GM19463 (cell line): ENCODE data around the gene UPK3B.
"Not testable (repeated sequence)": the region's sequence is repeated elsewhere in the genome, so short reads cannot be mapped to it uniquely, and the experiment has no call there.

ENCODE experiments used
- ATAC-seq: cut with Tn5 transposase; IDR thresholded peaks from one replicate; pipeline ENCODE4 v1.9.1; 2021; ENCODE audit warnings: mild to moderate bottlenecking, moderate library complexity; ENCODE audit not compliant: unreplicated experiment

Gene UPK3B

GRCh38 chr7:76512941-76513816 lies 2.8 kb downstream of the UPK3B start:
- no peak for ATAC-seq

DNA sequence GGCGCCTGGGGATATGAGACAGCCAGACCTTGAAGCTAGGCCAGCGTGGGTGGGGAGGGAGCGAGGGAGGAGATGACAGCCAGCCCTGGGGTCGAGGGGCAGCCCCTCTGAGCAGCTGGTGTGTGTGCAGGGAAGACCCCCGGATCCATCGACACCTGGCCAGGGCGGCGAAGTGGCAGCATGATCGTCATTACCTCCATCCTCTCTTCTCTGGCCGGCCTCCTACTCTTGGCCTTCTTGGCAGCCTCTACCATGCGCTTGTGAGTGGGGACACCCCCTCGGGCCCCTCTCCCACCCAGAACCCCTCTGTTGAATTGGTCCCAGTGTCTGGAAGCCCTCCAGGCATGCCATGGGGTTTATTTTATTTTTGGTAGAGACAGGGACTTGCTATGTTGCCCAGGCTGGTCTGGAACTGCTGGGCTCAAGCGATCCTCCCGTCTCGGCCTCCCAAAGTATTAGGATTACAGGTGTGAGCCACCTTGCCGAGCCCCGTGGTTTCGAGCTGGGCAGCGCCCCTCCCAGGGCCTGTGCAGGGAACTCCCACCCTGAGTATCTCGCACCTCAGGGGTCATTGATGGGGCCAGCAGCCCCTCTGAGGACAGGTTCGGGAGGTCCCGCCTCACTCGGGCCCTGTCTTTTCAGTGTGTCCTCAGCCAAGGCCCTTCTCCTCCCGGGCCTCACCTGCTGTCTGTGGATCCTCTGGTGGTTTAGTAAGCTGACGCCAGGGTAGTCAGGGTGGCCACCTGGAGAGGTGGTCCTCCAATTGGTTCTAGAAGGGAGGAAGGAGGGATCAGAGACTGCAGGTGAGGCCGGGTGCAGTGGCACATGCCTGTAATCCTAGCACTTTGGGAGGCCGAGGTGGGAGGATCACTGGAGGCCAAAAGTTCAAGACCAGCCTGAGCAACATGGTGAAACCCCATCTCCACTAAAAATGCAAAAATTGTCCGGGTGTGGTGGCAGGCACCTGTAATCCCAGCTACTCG lies 3.8 kb downstream of the UPK3B start:
- no peak for ATAC-seq

DNA sequence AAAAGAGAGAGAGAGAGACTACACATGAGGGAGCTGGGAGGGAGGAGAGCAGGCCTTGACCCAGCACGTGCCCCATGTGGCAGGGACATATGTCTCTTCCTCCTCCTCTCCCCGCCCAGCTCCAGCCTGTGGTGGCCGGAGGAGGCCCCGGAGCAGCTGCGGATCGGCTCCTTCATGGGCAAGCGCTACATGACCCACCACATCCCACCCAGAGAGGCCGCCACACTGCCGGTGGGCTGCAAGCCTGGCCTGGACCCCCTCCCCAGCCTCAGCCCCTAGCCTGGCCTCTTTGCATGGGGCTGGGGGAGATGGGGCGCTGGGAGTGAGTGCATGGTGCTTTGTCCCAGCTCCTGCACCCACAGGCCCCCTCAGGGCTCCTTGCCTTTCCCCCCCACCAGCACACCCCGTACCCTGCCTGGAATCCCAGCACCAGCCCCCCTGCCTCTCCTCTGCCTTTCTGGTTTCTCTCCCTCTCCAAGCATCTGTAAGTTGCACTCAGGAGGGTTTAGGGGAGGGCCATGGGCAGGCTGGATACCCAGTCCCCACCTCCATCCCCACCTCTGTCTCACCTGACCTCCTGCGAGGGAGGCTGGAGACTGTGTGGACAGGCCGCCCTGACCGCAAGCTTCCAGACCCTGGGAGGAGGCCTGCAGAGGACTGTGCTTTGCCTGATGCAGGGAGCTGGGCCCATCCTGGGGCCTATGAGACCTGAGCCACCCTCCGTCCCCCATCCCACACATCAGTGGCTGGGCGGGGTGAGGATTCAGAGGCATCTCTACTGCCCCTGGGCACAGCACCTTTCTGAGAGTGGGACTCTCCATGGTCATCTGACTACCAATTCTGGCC lies 4.8 kb downstream of the UPK3B start:
- ATAC-seq: no peak

DNA sequence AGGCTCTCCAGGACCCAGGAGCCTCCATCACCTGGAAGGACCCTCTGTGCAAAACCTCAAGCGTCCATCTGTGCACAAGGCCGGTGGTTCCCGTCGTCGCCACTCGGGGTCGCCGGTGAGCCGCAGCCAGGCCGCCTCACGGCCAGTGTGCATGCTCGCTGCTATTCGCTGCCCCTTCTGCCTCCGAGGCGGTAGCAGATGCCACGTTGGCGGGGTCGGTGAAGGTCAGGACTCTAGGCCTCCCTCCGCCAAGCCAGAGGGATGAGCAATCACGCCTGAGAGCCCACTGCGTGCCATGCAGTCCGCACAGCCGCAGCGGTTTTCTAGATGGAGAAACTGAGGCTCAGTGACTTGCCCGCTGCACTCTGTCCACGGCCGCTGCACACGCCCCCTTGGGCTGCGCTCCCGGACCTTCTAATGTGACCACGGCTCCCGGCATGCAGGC lies 5.7 kb downstream of the UPK3B start:
- ATAC-seq: peak; percentile 60

GRCh38 chr7:76516932-76517331 lies 6.6 kb downstream of the UPK3B start:
- ATAC-seq: not testable (repeated sequence)

- not testable (repeated sequence) for ATAC-seq
Observed at GRCh38 chr7:76526183-76526582, 15.8 kb downstream of the UPK3B start.

- not testable (repeated sequence) for ATAC-seq
Observed at GRCh38 chr7:76531643-76532042, 21.3 kb downstream of the UPK3B start.

DNA sequence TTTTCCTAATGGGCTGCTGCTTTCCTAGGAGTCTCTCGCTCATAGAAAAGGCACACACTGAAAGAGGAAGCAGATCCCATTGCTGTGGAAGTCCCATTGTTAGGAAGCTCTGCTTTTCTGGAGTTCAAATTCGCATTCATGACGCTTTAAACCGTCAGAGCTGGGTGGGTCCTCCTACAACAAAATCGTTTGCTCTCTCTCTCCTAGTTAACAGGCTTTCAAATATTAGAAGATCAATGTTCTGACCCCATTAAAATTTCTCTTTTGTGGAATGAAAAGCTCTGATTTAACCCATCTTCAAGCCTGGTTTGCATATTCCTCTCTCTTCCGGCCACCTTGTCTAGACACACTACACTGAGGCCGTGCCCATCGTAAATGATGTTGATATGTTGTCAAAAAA lies 32.8 kb downstream of the UPK3B start, which contains the start of gene SPDYE16:
Gene SPDYE16, minus strand, starts transcription at position 101 of the 400 bp plus-strand sequence. CDS start 1,838 bp downstream, outside the sequence.
- ATAC-seq: not testable (repeated sequence)

DNA sequence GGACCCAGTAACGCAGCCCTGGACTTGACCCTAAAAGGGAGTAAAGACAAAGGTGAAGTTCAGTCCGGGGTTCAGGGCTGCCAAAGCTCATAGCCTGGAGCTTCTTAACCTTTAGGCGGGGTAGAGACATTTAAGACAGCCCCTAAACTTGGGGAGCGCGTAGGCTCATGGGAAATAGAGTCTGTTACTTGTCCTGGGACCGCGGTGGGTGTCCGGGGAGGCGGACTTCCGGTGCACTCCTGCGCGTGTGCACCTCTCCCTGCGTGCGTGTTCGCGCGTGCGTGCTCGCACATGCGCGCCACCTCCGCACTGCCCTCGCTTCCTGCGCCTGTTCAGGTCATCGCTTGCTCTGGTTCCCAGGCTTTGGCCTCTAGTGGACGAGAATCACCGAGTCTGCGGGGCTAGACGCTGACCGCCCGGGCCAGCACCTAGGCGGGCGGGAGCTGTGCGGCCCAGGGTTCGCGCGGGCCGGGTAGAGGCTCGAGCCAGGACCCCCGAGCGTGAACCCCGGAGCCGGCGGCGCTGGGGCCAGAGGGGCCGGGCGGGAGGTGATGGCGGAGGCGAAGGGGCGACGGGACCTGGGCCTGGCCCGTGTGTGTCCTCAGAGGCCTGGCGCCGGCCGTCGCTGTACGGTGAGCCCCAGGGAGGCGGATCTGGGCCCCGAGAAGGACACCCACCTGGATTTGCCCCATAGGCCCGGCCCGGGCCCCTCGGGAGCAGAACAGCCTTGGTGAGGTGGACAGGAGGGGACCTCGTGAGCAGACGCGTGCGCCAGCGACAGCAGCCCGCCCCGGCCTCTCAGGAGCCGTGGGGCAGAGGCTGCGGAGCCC lies 38.9 kb downstream of the UPK3B start:
- peak; percentile 98 for ATAC-seq

GRCh38 chr7:76549855-76550248 lies 39.5 kb downstream of the UPK3B start:
- not testable (repeated sequence) for ATAC-seq

- ATAC-seq: not testable (repeated sequence)
Observed at GRCh38 chr7:76551992-76552391, 41.6 kb downstream of the UPK3B start.

DNA sequence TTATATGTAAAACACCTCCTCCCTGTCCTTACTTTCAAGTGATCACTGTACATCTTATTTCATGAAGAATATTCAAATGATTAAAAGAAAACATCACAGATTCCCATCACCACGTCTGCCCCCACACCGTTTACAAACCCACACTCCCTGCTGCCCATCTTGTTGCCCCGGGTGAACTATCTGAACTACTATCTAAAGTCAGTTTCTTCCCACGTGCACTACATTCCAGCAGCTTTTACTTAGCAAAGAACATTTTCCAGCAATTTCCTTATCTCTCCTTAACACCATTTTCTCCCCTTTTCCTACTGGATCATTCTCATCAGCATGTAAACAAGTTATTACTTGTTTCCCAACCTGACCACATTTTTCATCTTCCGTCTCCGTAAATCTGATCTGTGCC lies 49.3 kb downstream of the UPK3B start:
- not testable (repeated sequence) for ATAC-seq

DNA sequence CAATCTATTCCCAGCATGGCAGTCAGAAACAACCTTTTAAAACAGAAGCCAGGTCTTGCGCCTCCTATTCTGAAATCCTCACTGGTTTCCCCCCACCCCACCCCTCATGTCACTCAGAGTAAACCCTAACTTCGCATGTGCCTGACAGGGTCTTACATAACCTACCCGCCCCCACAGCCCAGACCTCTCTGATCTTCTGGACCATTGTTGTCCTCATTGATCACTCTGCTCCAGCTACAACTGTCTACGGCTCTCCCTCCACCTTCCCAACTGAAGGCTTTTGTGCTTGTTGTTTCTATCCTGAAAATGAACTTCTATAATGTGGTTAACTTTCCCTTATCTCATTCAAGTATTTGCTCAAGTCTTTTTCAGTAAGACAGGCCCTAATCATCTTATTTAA lies 49.8 kb downstream of the UPK3B start:
- not testable (repeated sequence) for ATAC-seq

DNA sequence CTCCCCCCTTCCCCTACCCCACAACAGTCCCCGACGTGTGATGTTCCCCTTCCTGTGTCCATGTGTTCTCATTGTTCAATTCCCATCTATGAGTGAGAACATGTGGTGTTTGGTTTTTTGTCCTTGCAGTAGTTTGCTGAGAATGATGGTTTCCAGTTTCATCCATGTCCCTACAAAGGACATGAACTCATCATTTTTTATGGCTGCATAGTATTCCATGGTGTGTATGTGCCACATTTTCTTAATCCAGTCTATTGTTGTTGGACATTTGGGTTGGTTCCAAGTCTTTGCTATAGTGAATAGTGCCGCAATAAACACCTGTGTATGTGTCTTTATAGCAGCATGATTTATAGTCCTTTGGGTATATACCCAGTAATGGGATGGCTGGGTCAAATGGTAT lies 51.0 kb downstream of the UPK3B start:
- not testable (repeated sequence) for ATAC-seq

- not testable (repeated sequence) for ATAC-seq
Observed at GRCh38 chr7:76565001-76565400, 54.6 kb downstream of the UPK3B start.
